ENCODE results near the gene COL12A1. TPM values are rescaled to one million over a fixed set of nuclear protein-coding genes. Genes with fewer than 3 reads are reported as not detected.

The COL12A1 gene
- total RNA-seq, 2 experiments from 2014 or later = not detected

DNA sequence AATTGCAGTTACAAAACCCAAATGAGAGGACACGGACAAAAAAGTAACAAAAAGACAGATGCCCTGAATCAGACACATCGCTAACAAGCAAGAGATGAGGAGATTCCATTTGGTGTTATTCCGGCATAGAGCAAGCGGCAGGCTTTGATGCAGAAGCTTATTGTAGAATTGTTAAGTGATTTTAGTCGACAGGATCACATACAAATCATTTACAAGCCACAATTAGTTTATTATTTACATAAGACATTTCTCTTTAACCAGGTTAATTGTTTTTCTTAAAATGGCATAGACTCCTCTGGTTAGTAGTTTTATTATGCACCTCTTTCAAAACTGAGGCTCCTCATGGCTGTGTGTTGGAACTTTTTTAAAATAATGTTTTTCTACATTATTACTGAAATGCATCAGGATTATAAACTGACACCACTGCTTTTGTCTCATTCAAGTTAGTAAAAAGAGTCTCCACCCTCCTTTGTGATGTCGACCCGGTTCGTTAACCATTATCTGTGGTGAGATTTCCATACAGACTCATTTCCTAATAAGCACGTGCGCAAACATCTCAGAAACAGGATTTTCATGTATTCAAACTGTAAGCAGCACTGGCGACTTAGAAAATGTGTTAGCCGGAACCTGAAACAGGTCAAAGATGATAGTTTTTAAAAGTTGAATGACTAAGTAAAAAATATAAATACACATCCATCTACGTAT, 119.8 kb downstream of the COL12A1 start:
- no peaks in the 10 kb centered on the region for H3K4me1 ChIP-seq (ENCODE audit: insufficient read depth, low read length, poor library complexity, severe bottlenecking)
- no TSS peak for BruUV-seq (replicated peaks)
- H2AFZ ChIP-seq (ENCODE audit: low read length) = no peak overlapping the region
- H3K27ac ChIP-seq (ENCODE audit: low read depth, low read length, poor library complexity, severe bottlenecking) = no peak overlapping the region
- no peaks in the 10 kb centered on the region for H3K9me3 ChIP-seq (ENCODE audit: low read length)
- no peaks in the 10 kb centered on the region for H3K79me2 ChIP-seq (ENCODE audit: insufficient read depth, low read depth, low read length)
- ChIA-PET POLR2A (no interaction called here), CTCF (ENCODE audit: unreplicated experiment) (no interaction called here)
- no peak overlapping the region for H3K4me2 ChIP-seq (ENCODE audit: low read length)
- H3K36me3 ChIP-seq (ENCODE audit: insufficient read depth, low read length) = no peaks in the 10 kb centered on the region
- intact Hi-C loops (cut with micrococcal nuclease; ENCODE audit: unreplicated experiment) = no loop called here
- no peaks in the 10 kb centered on the region for H3K9me2 ChIP-seq (ENCODE audit: insufficient read depth, low read length)
- H4K20me1 ChIP-seq (ENCODE audit: insufficient read depth, low read length) = no peaks in the 10 kb centered on the region
- H3K4me3 ChIP-seq (ENCODE audit: low read depth, low read length, poor library complexity, severe bottlenecking) = no peak overlapping the region
- TF ChIP-seq, protein P1, sequence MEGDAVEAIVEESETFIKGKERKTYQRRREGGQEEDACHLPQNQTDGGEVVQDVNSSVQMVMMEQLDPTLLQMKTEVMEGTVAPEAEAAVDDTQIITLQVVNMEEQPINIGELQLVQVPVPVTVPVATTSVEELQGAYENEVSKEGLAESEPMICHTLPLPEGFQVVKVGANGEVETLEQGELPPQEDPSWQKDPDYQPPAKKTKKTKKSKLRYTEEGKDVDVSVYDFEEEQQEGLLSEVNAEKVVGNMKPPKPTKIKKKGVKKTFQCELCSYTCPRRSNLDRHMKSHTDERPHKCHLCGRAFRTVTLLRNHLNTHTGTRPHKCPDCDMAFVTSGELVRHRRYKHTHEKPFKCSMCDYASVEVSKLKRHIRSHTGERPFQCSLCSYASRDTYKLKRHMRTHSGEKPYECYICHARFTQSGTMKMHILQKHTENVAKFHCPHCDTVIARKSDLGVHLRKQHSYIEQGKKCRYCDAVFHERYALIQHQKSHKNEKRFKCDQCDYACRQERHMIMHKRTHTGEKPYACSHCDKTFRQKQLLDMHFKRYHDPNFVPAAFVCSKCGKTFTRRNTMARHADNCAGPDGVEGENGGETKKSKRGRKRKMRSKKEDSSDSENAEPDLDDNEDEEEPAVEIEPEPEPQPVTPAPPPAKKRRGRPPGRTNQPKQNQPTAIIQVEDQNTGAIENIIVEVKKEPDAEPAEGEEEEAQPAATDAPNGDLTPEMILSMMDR (conservative IDR thresholded peaks at IDR 0.05; ENCODE audit: low read length) = no peak
- TF ChIP-seq EZH2phosphoT487 (IDR thresholded peaks at IDR 0.05; ENCODE audit: borderline replicate concordance, low read depth, low read length) = no peak
- DNase-seq (ENCODE audit: low spot score) = no peak

DNA sequence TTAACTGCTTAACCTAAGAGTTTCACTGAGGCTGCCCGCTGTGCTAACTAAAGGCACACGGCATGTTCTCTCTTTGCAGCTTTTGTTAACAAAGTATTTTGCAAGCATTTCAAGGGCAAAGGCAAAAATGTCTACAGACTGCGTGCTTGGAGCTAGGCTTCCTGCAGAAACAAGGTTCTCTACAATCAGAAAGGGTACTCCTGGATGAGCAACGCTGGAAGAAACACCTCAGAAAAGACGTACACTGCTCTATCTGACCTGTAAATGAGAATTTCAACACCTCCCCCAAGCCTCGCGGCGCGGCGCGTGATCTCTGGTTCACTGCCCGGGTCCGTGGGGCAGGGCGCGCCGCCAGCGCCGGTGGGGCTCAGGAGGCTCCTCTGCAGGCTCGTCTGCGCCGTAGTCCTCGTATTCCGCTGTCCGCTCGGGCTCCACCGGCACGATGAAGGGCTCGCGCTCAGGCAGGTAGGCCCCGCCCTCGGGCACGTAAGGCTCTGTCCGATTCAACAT, 120.9 kb downstream of the COL12A1 start:
- H3K4me2 ChIP-seq (ENCODE audit: low read length) = no peak overlapping the region
- H3K79me2 ChIP-seq (ENCODE audit: insufficient read depth, low read depth, low read length) = no peaks in the 10 kb centered on the region
- H4K20me1 ChIP-seq (ENCODE audit: insufficient read depth, low read length) = no peaks in the 10 kb centered on the region
- no peak overlapping the region for H2AFZ ChIP-seq (ENCODE audit: low read length)
- H3K27ac ChIP-seq (ENCODE audit: low read depth, low read length, poor library complexity, severe bottlenecking) = no peak overlapping the region
- TF ChIP-seq EZH2phosphoT487 (IDR thresholded peaks at IDR 0.05; ENCODE audit: borderline replicate concordance, low read depth, low read length) = no peak
- TF ChIP-seq, protein P1 (conservative IDR thresholded peaks at IDR 0.05; ENCODE audit: low read length) = no peak
- H3K9me2 ChIP-seq (ENCODE audit: insufficient read depth, low read length) = no peaks in the 10 kb centered on the region
- no peak for DNase-seq (ENCODE audit: low spot score)
- H3K9me3 ChIP-seq (ENCODE audit: low read length) = no peaks in the 10 kb centered on the region
- POLR2A ChIA-PET = no interaction called here
- H3K36me3 ChIP-seq (ENCODE audit: insufficient read depth, low read length) = no peaks in the 10 kb centered on the region
- CTCF ChIA-PET (ENCODE audit: unreplicated experiment) = no interaction called here
- no peaks in the 10 kb centered on the region for H3K4me1 ChIP-seq (ENCODE audit: insufficient read depth, low read length, poor library complexity, severe bottlenecking)
- no peak overlapping the region for H3K4me3 ChIP-seq (ENCODE audit: low read depth, low read length, poor library complexity, severe bottlenecking)
- intact Hi-C loops (cut with micrococcal nuclease; ENCODE audit: unreplicated experiment) = no loop called here
- BruUV-seq (replicated peaks) = no TSS peak

DNA sequence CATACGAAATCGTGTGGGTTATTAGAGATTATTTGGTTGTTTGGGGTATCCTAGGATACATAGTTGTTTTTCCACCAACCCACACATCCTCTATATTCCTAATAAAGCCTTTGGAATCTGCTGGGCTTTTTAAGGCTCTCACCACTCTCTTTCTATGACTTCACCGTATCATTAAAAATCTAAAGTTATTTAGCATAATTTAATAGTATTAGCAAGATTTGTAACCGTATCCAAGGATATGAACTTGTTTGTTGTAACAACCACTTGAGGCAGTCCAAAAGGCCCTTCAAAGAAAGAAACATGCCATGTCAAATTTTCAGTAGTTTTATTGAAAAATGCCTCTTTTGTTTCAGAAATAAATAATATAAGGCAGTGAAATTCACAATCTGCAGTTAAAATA, 121.8 kb downstream of the COL12A1 start:
- H2AFZ ChIP-seq (ENCODE audit: low read length) = no peak overlapping the region
- CTCF ChIA-PET (ENCODE audit: unreplicated experiment) = no interaction called here
- no peak for DNase-seq (ENCODE audit: low spot score)
- H4K20me1 ChIP-seq (ENCODE audit: insufficient read depth, low read length) = no peaks in the 10 kb centered on the region
- no peaks in the 10 kb centered on the region for H3K4me1 ChIP-seq (ENCODE audit: insufficient read depth, low read length, poor library complexity, severe bottlenecking)
- no peaks in the 10 kb centered on the region for H3K9me3 ChIP-seq (ENCODE audit: low read length)
- no peak overlapping the region for H3K4me2 ChIP-seq (ENCODE audit: low read length)
- intact Hi-C loops (cut with micrococcal nuclease; ENCODE audit: unreplicated experiment) = no loop called here
- POLR2A ChIA-PET = no interaction called here
- no peak overlapping the region for H3K4me3 ChIP-seq (ENCODE audit: low read depth, low read length, poor library complexity, severe bottlenecking)
- no peaks in the 10 kb centered on the region for H3K36me3 ChIP-seq (ENCODE audit: insufficient read depth, low read length)
- H3K9me2 ChIP-seq (ENCODE audit: insufficient read depth, low read length) = no peaks in the 10 kb centered on the region
- H3K27ac ChIP-seq (ENCODE audit: low read depth, low read length, poor library complexity, severe bottlenecking) = no peak overlapping the region
- no TSS peak for BruUV-seq (replicated peaks)
- TF ChIP-seq EZH2phosphoT487 (IDR thresholded peaks at IDR 0.05; ENCODE audit: borderline replicate concordance, low read depth, low read length) = no peak
- TF ChIP-seq, protein P1 (conservative IDR thresholded peaks at IDR 0.05; ENCODE audit: low read length) = no peak
- H3K79me2 ChIP-seq (ENCODE audit: insufficient read depth, low read depth, low read length) = no peaks in the 10 kb centered on the region
